GM21381 (cell line): ENCODE measurements around the gene CALCA.

ENCODE experiments used
- ATAC-seq: cut with Tn5 transposase; IDR thresholded peaks from one replicate; pipeline ENCODE4 v1.9.1; 2021; ENCODE audit warnings: mild to moderate bottlenecking, moderate library complexity; ENCODE audit not compliant: unreplicated experiment

The CALCA gene

GRCh38 chr11:14949437-14950147, 22.6 kb downstream of the CALCA start:
- no peak for ATAC-seq

GRCh38 chr11:14942745-14943144, 29.4 kb downstream of the CALCA start:
- no peak for ATAC-seq

- ATAC-seq, result no peak
Observed at GRCh38 chr11:14938936-14939335, 33.2 kb downstream of the CALCA start.

GRCh38 chr11:14934641-14935351, 37.4 kb downstream of the CALCA start:
- no peak for ATAC-seq

GRCh38 chr11:14932447-14932846, 39.7 kb downstream of the CALCA start:
- ATAC-seq, result no peak

GRCh38 chr11:14930369-14930768, 41.8 kb downstream of the CALCA start:
- ATAC-seq, result no peak

- ATAC-seq, result no peak
Observed at GRCh38 chr11:14927146-14927545, 45.0 kb downstream of the CALCA start.

- no peak for ATAC-seq
Observed at GRCh38 chr11:14924318-14924717, 47.8 kb downstream of the CALCA start.
